Spleen (tissue), 11 donors: ENCODE measurements around the gene DPEP2. TPM values are rescaled to one million over a fixed set of nuclear protein-coding genes. Genes with fewer than 3 reads are reported as not detected.
"Not testable (repeated sequence)": the region's sequence is repeated elsewhere in the genome, so short reads cannot be mapped to it uniquely, and the experiment has no call there.

Experiments used
- DNase-seq: peaks from one replicate; pipeline ENCODE4 v3.0.0-alpha.2; 2020
- H3K27ac ChIP-seq, 8 donors: fragments of 200-600 bp; sonication (generic) in 7 of 8; 1 replicate in 4 of 8; 2 replicates in 4 of 8; pipeline versions ENCODE4 v1.5.0 to v1.8.0; 2016 to 2021; ENCODE audit warnings: inconsistent platforms in 4 of 8, mild to moderate bottlenecking in 4 of 8, moderate library complexity in 1 of 8
- H3K27me3 ChIP-seq, 7 donors: fragments of 200-600 bp; sonication (generic) in 6 of 7; replicated peaks in 1 of 7; 1 replicate in 4 of 7; 2 replicates in 3 of 7; pipeline versions ENCODE4 v1.5.0 to v1.8.0; 2016 to 2021; ENCODE audit warnings: inconsistent platforms in 3 of 7, mild to moderate bottlenecking in 1 of 7
- H3K36me3 ChIP-seq, 6 donors: fragments of 200-600 bp; sonication (generic) in 5 of 6; 1 replicate in 4 of 6; 2 replicates in 2 of 6; pipeline versions ENCODE4 v1.5.0 to v1.8.0; 2016 to 2021; ENCODE audit warnings: inconsistent platforms in 2 of 6
- H3K4me1 ChIP-seq, 6 donors: fragments of 200-600 bp; sonication (generic) in 5 of 6; 1 replicate in 3 of 6; 2 replicates in 3 of 6; pipeline versions ENCODE4 v1.5.0 to v1.8.0; 2016 to 2021; ENCODE audit warnings: inconsistent platforms in 3 of 6
- H3K4me3 ChIP-seq, 8 donors: fragments of 200-600 bp; sonication (generic) in 7 of 8; 1 replicate in 4 of 8; 2 replicates in 4 of 8; pipeline versions ENCODE4 v1.5.0 to v1.8.0; 2016 to 2021; ENCODE audit warnings: inconsistent platforms in 4 of 8, mild to moderate bottlenecking in 4 of 8, moderate library complexity in 2 of 8
- H3K9me3 ChIP-seq, 8 donors: fragments of 200-600 bp; sonication (generic) in 7 of 8; 1 replicate in 4 of 8; 2 replicates in 4 of 8; pipeline versions ENCODE4 v1.5.0 to v1.8.0; 2016 to 2021; ENCODE audit warnings: inconsistent platforms in 4 of 8
- CTCF ChIP-seq, 11 experiments: fragments of 200-600 bp in 7 of 11; fragments of 450-650 bp in 4 of 11; sonication (generic) in 4 of 11; IDR thresholded peaks in 8 of 11; conservative IDR thresholded peaks in 3 of 11; 1 replicate in 7 of 11; 2 replicates in 4 of 11; pipeline versions ENCODE4 v1.4.0 to v1.8.0; 2016 to 2021; ENCODE audit warnings: antibody characterized with exemption in 11 of 11, inconsistent platforms in 4 of 11, mild to moderate bottlenecking in 1 of 11
- POLR2A ChIP-seq, 3 donors: fragments of 450-650 bp; IDR thresholded peaks; one replicate each; pipeline ENCODE4 v1.5.1; 2017; ENCODE audit warnings: antibody characterized with exemption in 3 of 3, mild to moderate bottlenecking in 1 of 3
- POLR2AphosphoS5 ChIP-seq, 3 donors: sonication (generic); formaldehyde crosslinking; IDR thresholded peaks; one replicate each; pipeline ENCODE4 v1.5.1; 2017; ENCODE audit warnings: antibody characterized with exemption in 3 of 3
- WGBS, 5 donors: extraction: QIAGEN DNeasy Blood & Tissue Kit in 3 of 5; methylation state at CpG; one replicate each; pipeline versions ENCODE4 v1.1.5 to v1.1.7; 2013 to 2018; 5-methylcytosine and 5-hydroxymethylcytosine counted together
- intact Hi-C: fragments of 100-400 bp; cut with DNase I; formaldehyde crosslinking; loops from one replicate; pipeline ENCODE4 v1.15.0; 2023; ENCODE audit warnings: low total_unique reads
- polyA plus RNA-seq, 3 donors: library from polyadenylated mRNA; stranded (reverse); fragments of 200-250 nt; gene quantifications; one replicate each; pipeline ENCODE4 v1.2.1, GENCODE V29; 2013
- total RNA-seq, 7 donors: library from RNA; depleted of rRNA in 3 of 7; stranded (reverse); fragments of >200 nt in 3 of 7; fragmentation: NEBNext Ultra II Directional in 4 of 7; extraction: Animal tissue kit (Norgen Biotek cat#: 25700) in 4 of 7; gene quantifications; one replicate each; pipeline versions ENCODE4 v1.1.0 to v1.2.1, GENCODE V29; 2016 to 2021
- donor health status: healthy with polysubstance abuse.
- donor health status: DM: no; HTN: no; CAD: no; lungs with moderate emphysema.
- donor health status: DM: no; HTN: no; CAD: no.
- donor health status: Bipolar disorder and iron deficiency.
- donor health status: healthy.
- donor health status: DM: no; HTN: no; CAD: no.
- donor health status: DM: yes; HTN: yes; CAD: no.

DPEP2 gene
- total and polyA plus RNA-seq, 10 donors = 18.6 to 79.6 (median 29.3) TPM

GRCh38 chr16:68031951-68032350 lies 32.7 kb upstream of the DPEP2 start:
- intact Hi-C loops = no loop called here
- Histone ChIP-seq H3K27ac (peak overlapping the region in 6 of 8 donors; percentile 31 to 70 (median 54)), H3K4me1 (peaks cover 0 to 33% (median 8%) of the 10 kb centered on the region in 6 donors), H3K27me3 (no peaks in the 10 kb centered on the region), H3K4me3 (no peak overlapping the region), H3K9me3 (no peaks in the 10 kb centered on the region), H3K36me3 (peaks cover 0 to 56% (median 7%) of the 10 kb centered on the region in 6 donors)
- peak; percentile 37 for DNase-seq
- WGBS, 5 donors = 80 to 91% (median 84%) methylated on average over 2 of the region's 2 CpGs
- no peak for TF ChIP-seq POLR2AphosphoS5 (IDR thresholded peaks at IDR 0.05)
- TF ChIP-seq POLR2A (IDR thresholded peaks at IDR 0.05) = no peak
- no peak for TF ChIP-seq CTCF (IDR thresholded peaks at IDR 0.05 in 8 of 11, conservative IDR thresholded peaks at IDR 0.05 in 3 of 11)

GRCh38 chr16:68030108-68030507 lies 30.8 kb upstream of the DPEP2 start:
- H3K9me3 ChIP-seq, H3K27me3 ChIP-seq, H3K4me3 ChIP-seq, intact Hi-C loops: not testable (repeated sequence)
- 75 to 87% (median 77%) methylated on average over 6 of the region's 6 CpGs for WGBS, 5 donors
- Histone ChIP-seq H3K27ac (peak overlapping the region in 3 of 8 donors; percentile 21 to 61 (median 47)), H3K36me3 (peaks cover 0 to 72% (median 7%) of the 10 kb centered on the region in 6 donors), H3K4me1 (peaks cover 0 to 33% (median 2%) of the 10 kb centered on the region in 6 donors)
- peak; percentile 20 for DNase-seq

GRCh38 chr16:68028996-68029395 lies 29.7 kb upstream of the DPEP2 start:
- peaks cover 0 to 72% (median 7%) of the 10 kb centered on the region in 6 donors for H3K36me3 ChIP-seq
- no peaks in the 10 kb centered on the region for H3K9me3 ChIP-seq
- no peak overlapping the region for H3K27ac ChIP-seq
- WGBS, 5 donors = 86 to 100% (median 97%) methylated on average over 3 of the region's 3 CpGs
- no peak for TF ChIP-seq POLR2A (IDR thresholded peaks at IDR 0.05)
- TF ChIP-seq POLR2AphosphoS5 (IDR thresholded peaks at IDR 0.05) = no peak
- no peak for TF ChIP-seq CTCF (IDR thresholded peaks at IDR 0.05 in 8 of 11, conservative IDR thresholded peaks at IDR 0.05 in 3 of 11)
- intact Hi-C loops = no loop called here
- no peak overlapping the region for H3K4me3 ChIP-seq
- H3K27me3 ChIP-seq = no peaks in the 10 kb centered on the region
- DNase-seq = peak; percentile 20
- H3K4me1 ChIP-seq = peaks cover 2 to 44% (median 8%) of the 10 kb centered on the region in 6 donors

GRCh38 chr16:68022728-68023537 lies 23.6 kb upstream of the DPEP2 start, which contains the start of the genes DDX28 and DUS2:
TSS of gene DDX28 (minus strand) at chr16:68023232. CDS start at chr16:68023202, 30 bp downstream.
TSS of gene DUS2 (plus strand) at chr16:68023284. CDS start at chr16:68038024, 14,740 bp downstream.
- WGBS, 5 donors = 0 to 1% (median 0%) methylated on average over 41 to 84 of the region's 84 CpGs

More at GRCh38 chr16:68022728-68023537, 23.6 kb upstream of the DPEP2 start, which contains the start of the genes DDX28 and DUS2:
- peak; percentile 99 for TF ChIP-seq POLR2AphosphoS5 (IDR thresholded peaks at IDR 0.05)
- TF ChIP-seq POLR2A (IDR thresholded peaks at IDR 0.05) = peak in 1 of 3 donors; percentile 46
- peak in 3 of 11 experiments; percentile 15 to 35 (median 18) for TF ChIP-seq CTCF (IDR thresholded peaks at IDR 0.05 in 8 of 11, conservative IDR thresholded peaks at IDR 0.05 in 3 of 11)
- Histone ChIP-seq H3K27ac (peak within 1 kb of the TSS; percentile 79 to 94 (median 89)), H3K36me3 (peaks cover 0 to 38% (median 7%) of the 10 kb centered on the region in 6 donors), H3K27me3 (no peaks in the 10 kb centered on the region), H3K4me3 (peak within 1 kb of the TSS; percentile 91 to 100 (median 100)), H3K9me3 (no peaks in the 10 kb centered on the region), H3K4me1 (peaks cover 25 to 49% (median 31%) of the 10 kb centered on the region in 6 donors)
- intact Hi-C loops = no loop called here
- peak; percentile 98 for DNase-seq
